Liver (tissue), 9 donors: Measurements from ENCODE around the gene TAS2R38. TPM values are rescaled to one million over a fixed set of nuclear protein-coding genes. Genes with fewer than 3 reads are reported as not detected.

Experiments used
- DNase-seq: peaks from one replicate; pipeline ENCODE4 v3.0.0-alpha.2; 2017; ENCODE audit warnings: low spot score
- H3K27ac ChIP-seq, 2 donors: one replicate each; pipeline ENCODE4 v1.7.0; 2013; ENCODE audit warnings: inconsistent platforms in 2 of 2, low read length in 2 of 2, control low read depth in 1 of 2, low read depth in 1 of 2, mild to moderate bottlenecking in 1 of 2
- H3K27me3 ChIP-seq, 4 donors: one replicate each; pipeline versions ENCODE4 v1.6.1 to v1.7.0; 2013; ENCODE audit warnings: low read length in 3 of 4, inconsistent platforms in 1 of 4, mild to moderate bottlenecking in 1 of 4, moderate library complexity in 1 of 4; ENCODE audit not compliant: control insufficient read depth in 4 of 4, insufficient read depth in 4 of 4
- H3K36me3 ChIP-seq, 4 donors: one replicate each; pipeline versions ENCODE4 v1.6.1 to v1.7.0; 2013; ENCODE audit warnings: low read length in 3 of 4, mild to moderate bottlenecking in 3 of 4, low read depth in 1 of 4, moderate library complexity in 1 of 4; ENCODE audit not compliant: control insufficient read depth in 4 of 4, insufficient read depth in 3 of 4
- H3K4me1 ChIP-seq, 4 donors: one replicate each; pipeline versions ENCODE4 v1.6.1 to v1.7.0; 2013; ENCODE audit warnings: low read length in 3 of 4, mild to moderate bottlenecking in 3 of 4, moderate library complexity in 1 of 4; ENCODE audit not compliant: control insufficient read depth in 4 of 4, insufficient read depth in 4 of 4
- H3K4me3 ChIP-seq, 3 donors: one replicate each; pipeline versions ENCODE4 v1.6.1 to v1.7.0; 2013; ENCODE audit warnings: low read length in 3 of 3, control low read depth in 1 of 3, low read depth in 1 of 3, mild to moderate bottlenecking in 1 of 3
- H3K9ac ChIP-seq, 2 donors: one replicate each; pipeline ENCODE4 v1.7.0; 2013; ENCODE audit warnings: low read length in 2 of 2, mild to moderate bottlenecking in 2 of 2, moderate library complexity in 2 of 2, control low read depth in 1 of 2, low read depth in 1 of 2
- H3K9me3 ChIP-seq, 4 donors: one replicate each; pipeline versions ENCODE4 v1.6.1 to v1.7.0; 2013; ENCODE audit warnings: low read length in 3 of 4; ENCODE audit not compliant: control insufficient read depth in 4 of 4
- ATF3 ChIP-seq: IDR thresholded peaks from 2 replicates; pipeline ENCODE4 v1.6.1; 2016; ENCODE audit warnings: antibody characterized with exemption
- FOXA1 ChIP-seq: IDR thresholded peaks from 2 replicates; pipeline ENCODE4 v1.6.1; 2016; ENCODE audit warnings: antibody characterized with exemption
- FOXA2 ChIP-seq: IDR thresholded peaks from 2 replicates; pipeline ENCODE4 v1.6.1; 2016; ENCODE audit warnings: antibody characterized with exemption
- GABPA ChIP-seq, 2 donors: IDR thresholded peaks in 1 of 2; conservative IDR thresholded peaks in 1 of 2; 2 replicates each; pipeline ENCODE4 v1.6.1; 2016; ENCODE audit warnings: antibody characterized with exemption in 2 of 2, mild to moderate bottlenecking in 1 of 2, moderate library complexity in 1 of 2
- HNF4A ChIP-seq, 2 donors: conservative IDR thresholded peaks; 2 replicates each; pipeline ENCODE4 v1.6.1; 2016; ENCODE audit warnings: antibody characterized with exemption in 2 of 2, mild to moderate bottlenecking in 2 of 2
- HNF4G ChIP-seq: IDR thresholded peaks from 2 replicates; pipeline ENCODE4 v1.6.1; 2016; ENCODE audit warnings: antibody characterized with exemption
- JUND ChIP-seq, 2 donors: IDR thresholded peaks; 2 replicates each; pipeline ENCODE4 v1.6.1; 2016; ENCODE audit warnings: antibody characterized with exemption in 2 of 2
- MAX ChIP-seq: IDR thresholded peaks from 2 replicates; pipeline ENCODE4 v1.6.1; 2016; ENCODE audit warnings: antibody characterized with exemption
- NR2F2 ChIP-seq: IDR thresholded peaks from 2 replicates; pipeline ENCODE4 v1.6.1; 2016; ENCODE audit warnings: antibody characterized with exemption
- RAD21 ChIP-seq, 2 donors: IDR thresholded peaks; 2 replicates each; pipeline ENCODE4 v1.6.1; 2016; ENCODE audit warnings: antibody characterized with exemption in 2 of 2, mild to moderate bottlenecking in 2 of 2
- RXRA ChIP-seq, 2 donors: IDR thresholded peaks; 2 replicates each; pipeline ENCODE4 v1.6.1; 2017 to 2018; ENCODE audit warnings: antibody characterized with exemption in 2 of 2, mild to moderate bottlenecking in 1 of 2
- SP1 ChIP-seq: IDR thresholded peaks from 2 replicates; pipeline ENCODE4 v1.6.1; 2018; ENCODE audit warnings: antibody characterized with exemption, mild to moderate bottlenecking
- TAF1 ChIP-seq: conservative IDR thresholded peaks from 2 replicates; pipeline ENCODE4 v1.6.1; 2016; ENCODE audit warnings: antibody characterized with exemption, mild to moderate bottlenecking
- YY1 ChIP-seq: IDR thresholded peaks from 2 replicates; pipeline ENCODE4 v1.6.1; 2016; ENCODE audit warnings: antibody characterized with exemption, mild to moderate bottlenecking
- ZBTB33 ChIP-seq: IDR thresholded peaks from 2 replicates; pipeline ENCODE4 v1.6.1; 2016; ENCODE audit warnings: antibody characterized with exemption
- WGBS: extraction: QIAGEN DNeasy Blood & Tissue Kit; methylation state at CpG from one replicate; pipeline ENCODE4 v1.1.7; 2013; 5-methylcytosine and 5-hydroxymethylcytosine counted together
- polyA plus RNA-seq, 2 donors: library from polyadenylated mRNA; stranded (reverse) in 1 of 2; unstranded in 1 of 2; fragments of 200-250 nt in 1 of 2; fragments of >200 nt in 1 of 2; fragmentation: Nextera tagmentation in 1 of 2; extraction: Ambion mirVana in 1 of 2; gene quantifications; one replicate each; pipeline versions ENCODE4 v1.2.1 to v1.2.3, GENCODE V29; 2013 to 2015
- total RNA-seq, 2 donors: library from RNA; depleted of rRNA; stranded (reverse); fragments of >200 nt; gene quantifications; one replicate each; pipeline ENCODE4 v1.2.3, GENCODE V29; 2014
- TF ChIP-seq, protein P1 (sequence below): IDR thresholded peaks from 2 replicates; pipeline ENCODE4 v1.6.1; 2016; ENCODE audit warnings: antibody characterized with exemption, mild to moderate bottlenecking
- TF ChIP-seq, protein P2 (sequence below): fragments of 150-350 bp; IDR thresholded peaks from 2 replicates; pipeline ENCODE4 v1.5.1; 2017; ENCODE audit warnings: improper control_type of control experiment, low read depth, low read length; ENCODE audit not compliant: missing input control
- donor health status: healthy.
- donor health status: healthy.
- donor health status: healthy.
- donor health status: healthy.
- donor health status: healthy.

The TAS2R38 gene
- total and polyA plus RNA-seq, 4 donors: not detected

- TF ChIP-seq, protein P1, sequence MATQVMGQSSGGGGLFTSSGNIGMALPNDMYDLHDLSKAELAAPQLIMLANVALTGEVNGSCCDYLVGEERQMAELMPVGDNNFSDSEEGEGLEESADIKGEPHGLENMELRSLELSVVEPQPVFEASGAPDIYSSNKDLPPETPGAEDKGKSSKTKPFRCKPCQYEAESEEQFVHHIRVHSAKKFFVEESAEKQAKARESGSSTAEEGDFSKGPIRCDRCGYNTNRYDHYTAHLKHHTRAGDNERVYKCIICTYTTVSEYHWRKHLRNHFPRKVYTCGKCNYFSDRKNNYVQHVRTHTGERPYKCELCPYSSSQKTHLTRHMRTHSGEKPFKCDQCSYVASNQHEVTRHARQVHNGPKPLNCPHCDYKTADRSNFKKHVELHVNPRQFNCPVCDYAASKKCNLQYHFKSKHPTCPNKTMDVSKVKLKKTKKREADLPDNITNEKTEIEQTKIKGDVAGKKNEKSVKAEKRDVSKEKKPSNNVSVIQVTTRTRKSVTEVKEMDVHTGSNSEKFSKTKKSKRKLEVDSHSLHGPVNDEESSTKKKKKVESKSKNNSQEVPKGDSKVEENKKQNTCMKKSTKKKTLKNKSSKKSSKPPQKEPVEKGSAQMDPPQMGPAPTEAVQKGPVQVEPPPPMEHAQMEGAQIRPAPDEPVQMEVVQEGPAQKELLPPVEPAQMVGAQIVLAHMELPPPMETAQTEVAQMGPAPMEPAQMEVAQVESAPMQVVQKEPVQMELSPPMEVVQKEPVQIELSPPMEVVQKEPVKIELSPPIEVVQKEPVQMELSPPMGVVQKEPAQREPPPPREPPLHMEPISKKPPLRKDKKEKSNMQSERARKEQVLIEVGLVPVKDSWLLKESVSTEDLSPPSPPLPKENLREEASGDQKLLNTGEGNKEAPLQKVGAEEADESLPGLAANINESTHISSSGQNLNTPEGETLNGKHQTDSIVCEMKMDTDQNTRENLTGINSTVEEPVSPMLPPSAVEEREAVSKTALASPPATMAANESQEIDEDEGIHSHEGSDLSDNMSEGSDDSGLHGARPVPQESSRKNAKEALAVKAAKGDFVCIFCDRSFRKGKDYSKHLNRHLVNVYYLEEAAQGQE: no peak
- no peak for TF ChIP-seq TAF1
- TF ChIP-seq HNF4A (conservative IDR thresholded peaks at IDR 0.05): no peak
- TF ChIP-seq GABPA (IDR thresholded peaks at IDR 0.05 in 1 of 2, conservative IDR thresholded peaks at IDR 0.05 in 1 of 2): no peak
Observed at GRCh38 chr7:141946796-141947195, 26.8 kb downstream of the TAS2R38 start, which contains the start of gene CLEC5A (continued).

DNA sequence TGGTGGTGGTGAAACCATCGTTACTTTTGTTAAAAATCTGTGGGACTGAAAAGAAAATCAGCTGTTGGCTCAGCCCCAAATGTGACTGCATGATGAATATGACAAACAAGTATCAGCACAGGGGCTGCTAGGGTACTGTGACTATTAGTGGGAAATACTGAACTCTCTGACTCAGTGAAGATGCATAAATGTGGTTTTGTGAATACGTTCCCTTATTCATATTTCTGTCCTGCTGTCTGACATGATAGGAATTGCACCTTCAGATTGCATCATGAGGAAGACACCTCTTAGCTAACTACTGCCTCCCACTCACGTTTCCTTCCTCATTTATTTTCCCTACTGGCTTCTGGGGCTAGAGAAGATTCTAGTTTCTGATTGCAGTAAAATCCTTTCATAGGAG is 28.2 kb downstream of the TAS2R38 start:
- no peak overlapping the region for H3K27ac ChIP-seq
- TF ChIP-seq RAD21 (IDR thresholded peaks at IDR 0.05) (no peak), TAF1 (no peak), MAX (no peak), ZBTB33 (no peak), JUND (IDR thresholded peaks at IDR 0.05) (no peak), GABPA (IDR thresholded peaks at IDR 0.05 in 1 of 2, conservative IDR thresholded peaks at IDR 0.05 in 1 of 2) (no peak), YY1 (no peak), HNF4A (conservative IDR thresholded peaks at IDR 0.05) (no peak), SP1 (no peak), NR2F2 (no peak), HNF4G (no peak), FOXA1 (no peak), FOXA2 (no peak), RXRA (IDR thresholded peaks at IDR 0.05) (no peak), ATF3 (no peak)
- TF ChIP-seq, protein P2, sequence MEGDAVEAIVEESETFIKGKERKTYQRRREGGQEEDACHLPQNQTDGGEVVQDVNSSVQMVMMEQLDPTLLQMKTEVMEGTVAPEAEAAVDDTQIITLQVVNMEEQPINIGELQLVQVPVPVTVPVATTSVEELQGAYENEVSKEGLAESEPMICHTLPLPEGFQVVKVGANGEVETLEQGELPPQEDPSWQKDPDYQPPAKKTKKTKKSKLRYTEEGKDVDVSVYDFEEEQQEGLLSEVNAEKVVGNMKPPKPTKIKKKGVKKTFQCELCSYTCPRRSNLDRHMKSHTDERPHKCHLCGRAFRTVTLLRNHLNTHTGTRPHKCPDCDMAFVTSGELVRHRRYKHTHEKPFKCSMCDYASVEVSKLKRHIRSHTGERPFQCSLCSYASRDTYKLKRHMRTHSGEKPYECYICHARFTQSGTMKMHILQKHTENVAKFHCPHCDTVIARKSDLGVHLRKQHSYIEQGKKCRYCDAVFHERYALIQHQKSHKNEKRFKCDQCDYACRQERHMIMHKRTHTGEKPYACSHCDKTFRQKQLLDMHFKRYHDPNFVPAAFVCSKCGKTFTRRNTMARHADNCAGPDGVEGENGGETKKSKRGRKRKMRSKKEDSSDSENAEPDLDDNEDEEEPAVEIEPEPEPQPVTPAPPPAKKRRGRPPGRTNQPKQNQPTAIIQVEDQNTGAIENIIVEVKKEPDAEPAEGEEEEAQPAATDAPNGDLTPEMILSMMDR: no peak
- TF ChIP-seq, protein P1: no peak
- no peak overlapping the region for H3K4me3 ChIP-seq
- DNase-seq: no peak
- no peaks in the 10 kb centered on the region for H3K4me1 ChIP-seq
- 54% methylated on average over 3 of the region's 3 CpGs for WGBS
- no peaks in the 10 kb centered on the region for H3K36me3 ChIP-seq
- H3K9me3 ChIP-seq: peaks cover 0 to 7% (median 0%) of the 10 kb centered on the region in 4 donors
- no peak overlapping the region for H3K9ac ChIP-seq
- H3K27me3 ChIP-seq: no peaks in the 10 kb centered on the region
